Stimulated activated CD8-positive, alpha-beta memory T cell treated with anti-CD3 and anti-CD28 coated beads, Interleukin-12 subunit alpha, Interleukin-12 subunit beta, amount 100 ng/mL, for 4 hours (primary cell): Measurements from ENCODE around the gene RBKS.
A peak's percentile ranks its signal among the peaks of the same experiment; 100 is the strongest.
"Not testable (repeated sequence)": the region's sequence is repeated elsewhere in the genome, so short reads cannot be mapped to it uniquely, and the experiment has no call there.

ENCODE experiments used
- DNase-seq: peaks from one replicate; pipeline ENCODE4 v3.0.0-alpha.2; 2020; ENCODE audit warnings: low read depth

The RBKS gene

DNA sequence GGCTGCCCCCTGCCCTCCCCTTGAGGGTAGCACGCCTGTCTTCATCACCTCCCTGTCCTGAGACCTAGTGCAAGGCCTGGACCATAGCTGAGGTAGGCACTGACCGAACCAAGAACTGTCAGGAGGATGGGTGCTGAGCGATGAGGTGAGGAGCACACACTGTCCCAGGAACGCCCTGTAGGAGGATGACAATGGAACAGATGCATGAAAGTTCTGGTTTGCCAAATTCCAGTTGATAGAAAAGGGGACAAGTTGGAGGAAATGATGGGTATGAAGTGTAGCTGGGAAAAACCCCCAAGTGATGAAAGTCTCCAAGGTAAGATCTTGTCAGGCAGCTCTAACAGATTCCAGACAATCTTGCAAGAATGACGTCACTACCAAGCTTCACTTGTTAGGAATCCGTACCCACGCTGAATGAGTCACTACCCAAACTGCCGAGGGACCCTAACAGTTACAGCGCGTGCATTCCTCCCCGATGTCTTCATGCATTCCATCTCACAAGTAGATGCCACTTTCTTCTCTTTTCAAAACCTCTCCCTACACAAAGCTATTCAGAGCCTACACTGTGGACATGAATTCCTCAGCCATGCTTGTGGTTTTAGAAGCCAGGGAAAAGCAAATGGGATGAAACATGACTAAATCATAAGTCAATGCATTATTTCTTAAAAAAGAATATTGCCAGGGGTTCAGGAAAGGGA lies 91.1 kb downstream of the RBKS start:
- no peak for DNase-seq

DNA sequence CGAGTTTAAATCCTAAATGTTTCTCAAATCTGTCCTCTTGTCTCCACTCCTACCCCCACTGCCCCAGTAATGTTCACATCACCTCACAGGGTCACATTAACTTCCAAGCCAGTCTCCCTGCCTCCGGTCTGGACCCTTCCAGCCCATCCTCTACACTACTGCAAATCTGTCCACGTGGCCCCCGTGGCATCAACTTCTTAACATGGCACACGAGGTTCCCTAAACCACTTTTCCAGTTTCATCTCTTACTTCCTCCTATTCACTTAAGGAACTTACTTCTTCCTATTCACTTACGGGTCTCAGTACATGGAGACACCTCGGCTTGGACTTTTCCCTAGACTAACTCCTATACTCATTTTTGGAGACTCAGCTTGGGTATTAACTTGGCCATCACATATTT lies 91.7 kb downstream of the RBKS start:
- DNase-seq = no peak

DNA sequence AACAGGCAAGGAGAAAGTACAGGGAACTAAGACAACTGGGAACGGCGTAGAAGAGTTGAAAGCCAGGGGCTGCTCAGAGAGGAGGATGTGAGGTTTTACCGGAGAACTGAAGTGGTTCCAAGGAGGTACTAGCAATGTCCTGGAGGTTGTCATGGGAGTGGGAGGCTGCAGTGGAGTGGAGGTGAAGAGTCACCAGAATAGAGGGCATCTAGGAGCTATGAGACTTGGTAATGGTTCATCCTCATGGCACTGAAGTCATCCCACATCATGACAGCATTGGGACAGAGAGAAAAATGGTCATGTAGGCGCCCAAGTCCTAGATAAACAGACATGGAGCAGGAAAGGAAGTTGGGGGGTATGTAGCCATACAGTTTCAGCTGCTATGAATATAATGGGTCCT lies 92.3 kb downstream of the RBKS start:
- no peak for DNase-seq

DNA sequence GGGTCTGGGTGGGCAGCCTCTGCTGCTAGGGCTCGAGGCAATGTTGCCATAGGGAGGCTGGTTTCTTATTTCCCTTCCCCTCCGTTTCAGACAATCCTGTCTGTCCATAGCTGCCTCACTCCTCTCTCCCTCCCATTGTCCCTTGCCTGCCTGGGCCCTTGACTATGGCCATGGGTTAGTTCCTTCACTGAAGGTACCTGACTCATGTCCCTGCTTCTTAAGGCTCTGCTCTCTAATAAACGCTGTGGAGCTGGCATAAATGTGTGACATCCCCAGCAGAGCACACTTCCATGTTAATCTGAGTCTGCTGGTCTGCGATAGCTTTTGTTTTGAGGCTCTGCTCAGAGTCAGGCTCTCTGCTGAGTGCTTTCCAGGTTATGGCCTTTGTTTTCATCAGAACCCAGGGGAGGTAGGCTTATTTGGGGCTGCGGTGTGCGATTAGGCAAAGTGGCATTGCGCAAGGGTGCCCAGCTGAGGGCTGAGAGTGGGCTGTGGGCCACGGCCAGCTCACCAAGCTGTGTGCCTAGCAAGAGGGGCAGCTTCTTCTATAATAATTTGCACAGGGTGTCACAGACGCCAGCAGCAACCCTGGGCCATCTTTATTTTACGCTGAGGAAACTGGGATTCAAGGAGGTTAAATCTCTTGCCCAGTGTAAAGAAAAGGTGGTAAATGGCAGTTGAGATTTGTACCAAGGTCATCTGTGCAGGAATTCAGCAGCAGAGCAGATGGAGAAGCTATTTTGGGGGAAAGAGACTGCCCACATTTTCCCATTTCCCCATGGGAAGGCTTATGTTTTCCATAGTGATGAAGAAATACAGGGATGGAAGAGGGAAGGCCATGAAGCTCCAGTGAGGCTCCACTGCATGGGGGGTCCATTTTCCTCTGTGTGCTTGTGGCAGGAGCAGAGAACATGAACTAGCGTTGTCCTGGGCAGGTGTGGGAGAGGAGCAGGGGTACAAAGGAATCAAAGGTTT lies 93.1 kb downstream of the RBKS start:
- no peak for DNase-seq

DNA sequence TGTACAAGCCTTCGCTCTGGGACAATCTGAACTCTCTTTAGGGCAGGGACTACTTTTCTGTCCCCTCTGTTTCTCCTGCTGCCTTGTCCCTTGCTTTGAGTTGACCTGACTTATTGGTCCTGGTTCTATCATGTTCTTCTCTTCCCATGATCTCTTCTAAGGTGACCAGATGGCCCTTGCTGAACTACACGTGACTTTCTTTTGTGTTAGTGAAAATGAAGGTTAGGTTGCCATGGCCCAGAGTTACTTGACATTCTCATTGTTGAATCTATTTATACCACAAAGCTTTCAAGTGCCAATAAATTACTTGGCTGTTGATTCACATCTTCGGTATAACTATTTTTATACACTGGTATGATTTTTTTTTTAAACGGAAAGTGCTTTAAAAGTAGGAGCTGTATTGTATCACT lies 94.3 kb downstream of the RBKS start:
- DNase-seq = no peak

DNA sequence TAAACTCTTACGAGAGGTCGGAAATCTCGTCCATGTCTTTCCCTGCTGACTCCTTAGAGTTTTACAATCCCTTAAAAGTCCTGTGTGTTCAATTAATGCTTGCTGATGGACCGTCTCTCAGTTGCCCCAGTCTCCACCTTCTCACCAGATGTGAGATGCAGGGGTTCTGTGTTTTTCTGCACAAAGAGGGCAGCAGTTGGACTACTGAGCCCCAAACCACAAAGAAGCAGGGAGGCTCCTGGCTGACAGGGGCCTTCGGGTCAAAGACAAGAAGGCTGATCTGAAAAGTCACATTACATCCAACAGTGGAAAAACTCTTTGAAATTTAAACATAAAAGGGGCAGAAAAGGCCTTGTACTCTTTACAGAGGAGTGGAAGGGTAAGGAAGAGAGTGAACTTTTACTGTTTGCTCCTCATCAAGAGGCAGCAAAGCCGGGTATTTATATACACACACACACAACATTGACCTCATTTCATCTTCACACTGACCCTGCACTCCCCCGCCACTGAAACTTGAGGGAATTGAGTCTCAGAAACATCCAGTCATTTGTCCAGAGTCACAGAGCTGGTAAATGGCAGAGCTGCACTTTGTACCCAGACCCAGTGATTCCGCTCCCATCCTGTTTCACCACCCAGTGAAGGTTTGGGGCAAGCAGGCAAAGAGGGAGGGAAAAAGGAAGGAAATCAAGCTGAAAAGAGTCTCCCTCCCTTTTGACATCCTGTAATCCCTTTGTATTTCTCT lies 94.9 kb downstream of the RBKS start:
- DNase-seq = no peak

DNA sequence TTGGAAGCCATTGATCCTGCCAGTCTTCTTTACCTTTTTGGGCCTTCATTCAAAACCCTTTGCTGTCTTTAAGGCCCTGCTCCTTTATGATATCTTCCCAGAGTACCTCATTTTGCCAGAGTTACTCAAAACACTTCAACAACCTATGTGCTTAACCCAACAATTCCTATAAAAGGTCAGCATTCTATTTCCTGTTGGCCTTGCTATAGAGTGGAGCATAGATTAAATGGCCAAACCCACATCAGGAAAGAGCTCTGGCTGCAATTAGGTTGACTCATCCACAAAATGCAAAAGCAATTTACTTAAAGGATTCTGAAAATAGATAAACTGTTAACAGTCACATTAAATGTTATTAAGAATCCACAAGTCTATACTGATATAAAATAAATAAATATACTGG lies 97.4 kb downstream of the RBKS start:
- DNase-seq = no peak

DNA sequence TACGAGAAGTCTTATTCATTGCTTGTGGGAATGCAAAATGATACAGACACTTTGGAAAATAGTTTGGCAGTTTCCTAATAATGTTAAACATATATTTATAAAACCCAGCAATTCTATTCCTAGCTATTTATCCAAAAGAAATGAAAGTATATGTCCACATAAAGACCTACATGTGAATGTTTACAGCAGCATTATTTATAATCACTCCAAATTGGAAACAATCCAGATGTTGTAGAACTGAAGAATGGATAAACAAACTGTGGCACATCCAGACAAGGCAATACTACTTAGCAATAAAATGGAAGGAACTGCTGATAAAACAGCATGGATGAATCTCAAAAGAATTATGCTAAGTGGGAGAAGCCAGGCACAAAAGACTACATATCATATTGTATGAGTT lies 99.4 kb downstream of the RBKS start:
- no peak for DNase-seq

DNA sequence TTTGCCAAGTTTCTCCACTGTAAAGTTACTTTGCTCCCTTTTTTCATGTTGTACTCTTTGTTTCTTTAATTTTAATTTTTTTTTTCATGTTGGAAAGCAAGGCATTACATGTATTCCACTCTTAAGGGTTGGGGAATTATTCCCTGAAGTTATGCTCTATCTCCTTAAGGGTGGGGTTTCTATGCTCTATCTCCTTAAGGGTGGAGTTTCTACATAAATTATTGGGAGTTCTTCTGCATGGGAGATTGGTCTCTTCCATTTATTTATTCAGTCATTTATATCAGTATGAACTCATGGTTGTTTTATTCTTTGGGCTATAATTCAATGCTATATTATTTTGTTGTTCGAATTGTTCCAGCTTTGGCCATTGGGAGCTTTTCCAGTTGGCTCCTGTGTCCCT lies 107.5 kb downstream of the RBKS start:
- no peak for DNase-seq

DNA sequence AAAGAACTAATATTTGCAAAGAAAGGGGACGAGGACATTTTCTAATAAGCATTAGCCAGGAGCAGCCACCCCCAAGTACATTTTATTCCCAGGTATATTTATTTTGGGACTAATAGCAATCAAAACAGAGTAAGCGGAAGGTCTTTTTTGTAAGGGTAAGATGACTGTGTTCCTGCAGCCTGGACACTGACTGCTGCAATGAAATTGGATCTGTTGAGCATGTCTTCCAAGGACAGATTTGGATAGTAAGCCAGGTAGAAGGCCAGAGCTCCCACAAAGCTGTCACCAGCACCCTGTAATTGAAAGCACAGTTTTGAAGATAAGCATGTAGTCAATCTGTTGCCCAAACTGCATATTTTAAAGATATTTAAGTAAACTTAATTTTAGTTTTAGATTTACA lies 108.7 kb downstream of the RBKS start:
- no peak for DNase-seq

DNA sequence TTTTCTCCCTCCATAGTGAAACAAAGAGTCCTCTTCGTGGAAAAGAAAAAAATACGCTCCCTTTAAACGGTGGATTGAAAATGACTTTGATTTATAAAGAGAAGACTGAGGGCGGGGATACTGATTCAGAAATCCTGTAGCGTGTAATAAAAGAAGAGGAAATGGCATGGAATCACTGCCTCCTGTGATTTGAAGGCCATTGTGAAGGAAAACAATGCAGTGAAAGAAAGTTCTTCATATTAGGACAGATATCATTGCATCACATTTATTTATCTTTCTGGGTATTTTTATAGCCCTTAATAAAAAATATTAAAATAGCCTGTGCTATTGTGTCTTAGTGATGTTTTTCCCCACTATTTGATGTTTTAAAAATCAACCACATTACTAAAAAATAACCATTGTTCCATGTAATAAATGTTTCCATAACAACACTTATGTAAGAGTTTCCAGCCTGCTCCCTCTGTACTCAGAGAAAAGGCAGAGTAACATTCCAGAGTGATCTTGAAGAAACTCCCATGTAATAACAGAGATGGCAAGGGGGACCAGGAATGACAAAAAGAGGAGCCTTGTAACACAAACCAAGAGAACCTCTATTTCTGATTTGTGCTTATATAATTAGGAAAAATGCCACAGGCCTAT lies 110.7 kb downstream of the RBKS start:
- no peak for DNase-seq

DNA sequence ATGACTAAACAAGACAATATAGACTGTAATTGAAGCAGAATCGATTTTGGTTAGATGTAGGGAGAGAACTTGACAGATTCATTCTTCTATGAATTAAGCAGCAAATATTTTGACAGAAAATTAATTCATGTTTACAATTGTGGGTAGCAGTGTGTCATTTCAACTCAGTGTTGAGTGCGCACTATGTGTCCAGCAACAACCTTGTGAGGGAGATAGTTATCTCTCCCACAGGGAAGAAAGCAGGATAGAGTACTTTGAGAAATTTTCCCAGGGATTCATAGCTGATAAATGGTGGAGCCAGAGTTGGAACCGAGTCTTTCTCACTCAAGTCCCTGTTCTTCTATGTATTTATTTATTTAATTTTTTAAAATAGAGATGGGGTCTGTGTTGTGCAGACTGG lies 113.5 kb downstream of the RBKS start:
- no peak for DNase-seq

DNA sequence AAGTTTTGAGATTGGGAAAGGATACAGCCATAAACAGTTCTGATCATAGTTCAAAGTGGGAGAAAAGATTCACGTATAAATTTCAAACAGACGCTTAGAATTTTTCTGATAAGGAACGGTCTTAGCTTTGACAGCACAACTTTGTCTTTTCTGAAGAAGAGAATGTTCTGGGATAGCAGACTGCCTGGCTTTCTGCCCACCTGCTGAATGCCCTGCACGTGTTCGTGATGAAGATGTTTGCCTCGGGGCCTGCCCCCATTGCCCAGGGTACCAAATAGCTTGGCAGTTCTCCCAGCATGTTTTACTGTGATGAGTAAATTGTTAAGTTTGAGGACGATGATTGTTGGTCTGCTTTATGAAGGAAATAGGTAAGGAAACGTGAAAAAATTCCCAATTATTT lies 114.1 kb downstream of the RBKS start:
- DNase-seq = no peak

DNA sequence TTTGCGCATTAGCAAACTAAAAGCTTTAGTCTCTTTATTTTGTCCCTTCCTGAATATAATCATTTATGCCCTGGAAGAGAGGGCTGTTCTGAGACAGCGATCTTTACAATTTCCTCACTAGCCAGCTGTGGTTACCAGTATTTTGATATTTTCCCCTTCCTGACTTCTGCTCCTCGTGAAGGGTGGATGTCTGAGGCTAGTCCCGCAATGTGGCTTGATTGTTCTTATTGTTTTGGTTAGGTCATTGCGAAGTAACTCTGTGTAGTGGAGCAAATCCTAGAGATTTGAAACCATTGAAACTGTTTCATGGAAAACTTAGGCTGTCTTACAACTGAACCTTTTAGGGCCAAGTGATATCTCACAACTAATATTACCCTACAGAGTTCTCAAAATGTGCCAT lies 116.2 kb downstream of the RBKS start:
- no peak for DNase-seq

DNA sequence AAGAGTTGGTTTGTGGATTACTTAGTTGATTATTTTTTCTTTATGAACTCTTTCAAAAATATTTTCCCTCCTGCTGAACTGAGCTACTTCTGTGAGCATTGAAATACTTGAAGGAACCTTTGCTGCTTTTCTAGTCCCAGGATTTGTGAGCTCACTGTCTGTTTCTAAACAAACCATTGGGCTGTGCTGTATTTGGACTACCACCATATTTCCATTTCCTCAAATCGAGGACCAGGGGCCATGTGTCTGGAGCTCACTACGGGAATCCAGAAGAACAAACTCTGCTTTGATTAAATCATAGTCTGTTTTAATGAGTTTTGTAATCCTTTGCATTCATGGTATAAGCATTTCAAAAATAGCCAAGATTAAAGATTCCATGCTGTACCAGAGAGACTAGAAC lies 117.4 kb downstream of the RBKS start:
- no peak for DNase-seq

DNA sequence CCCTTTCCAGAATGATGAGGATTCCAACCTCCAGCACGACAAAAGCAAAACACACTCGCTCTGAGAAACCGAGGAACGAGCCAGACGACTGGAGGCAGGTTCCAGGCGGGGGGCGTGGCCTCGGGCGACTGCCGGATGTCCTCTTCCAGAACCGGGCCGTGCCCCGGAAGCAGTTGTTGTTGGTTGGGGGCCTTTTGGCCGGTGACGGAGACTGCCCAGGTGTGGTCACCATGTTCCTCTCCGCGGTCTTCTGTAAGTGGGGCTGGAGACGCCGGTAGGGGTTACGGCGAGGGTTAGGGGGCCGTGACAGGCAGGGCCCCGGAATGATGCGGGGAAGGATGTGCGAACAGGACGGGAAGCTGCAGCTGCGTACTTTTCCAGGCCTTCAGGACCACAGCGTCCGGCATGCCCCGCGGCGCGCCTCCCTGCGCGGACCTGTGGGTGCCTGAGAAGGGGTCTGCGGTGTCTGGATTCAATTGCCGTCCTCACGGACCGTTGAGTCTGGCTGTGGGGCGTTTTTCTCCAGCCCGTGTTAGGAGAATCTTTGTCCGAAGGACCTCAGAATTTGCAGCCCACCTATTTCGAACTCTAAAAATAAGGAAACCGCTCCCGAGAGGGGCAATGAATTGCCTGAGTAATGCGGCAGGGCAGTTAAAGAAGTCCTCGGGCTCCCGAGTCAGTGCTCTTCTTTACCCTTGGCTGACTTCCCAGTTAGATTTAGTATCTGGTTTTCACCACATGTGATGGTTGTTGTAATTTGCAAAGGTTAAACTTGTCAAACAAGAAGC lies 118.4 kb downstream of the RBKS start, which contains the start of gene MRPL33:
Gene MRPL33, plus strand, starts transcription at position 172 of the 788 bp plus-strand sequence. Its CDS starts 59 bp downstream, at position 231.
- DNase-seq = peak; percentile 81

DNA sequence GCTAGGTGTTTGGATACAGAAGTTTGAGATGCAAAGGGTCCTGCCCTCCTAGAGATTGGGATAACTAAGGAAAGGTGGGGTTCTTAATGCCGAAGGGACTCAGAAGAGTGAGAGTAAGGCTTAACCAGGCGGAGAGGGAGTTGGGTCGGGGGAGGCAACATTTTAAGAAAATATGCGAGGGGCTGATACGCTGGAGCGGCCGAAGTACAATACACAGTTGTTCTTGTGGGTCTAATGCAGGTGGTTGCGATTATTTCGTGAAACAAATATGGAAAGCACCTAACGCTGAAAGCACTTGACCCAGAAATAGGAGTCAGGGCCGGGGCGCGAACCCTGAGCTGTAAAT lies 119.0 kb downstream of the RBKS start:
- no peak for DNase-seq

DNA sequence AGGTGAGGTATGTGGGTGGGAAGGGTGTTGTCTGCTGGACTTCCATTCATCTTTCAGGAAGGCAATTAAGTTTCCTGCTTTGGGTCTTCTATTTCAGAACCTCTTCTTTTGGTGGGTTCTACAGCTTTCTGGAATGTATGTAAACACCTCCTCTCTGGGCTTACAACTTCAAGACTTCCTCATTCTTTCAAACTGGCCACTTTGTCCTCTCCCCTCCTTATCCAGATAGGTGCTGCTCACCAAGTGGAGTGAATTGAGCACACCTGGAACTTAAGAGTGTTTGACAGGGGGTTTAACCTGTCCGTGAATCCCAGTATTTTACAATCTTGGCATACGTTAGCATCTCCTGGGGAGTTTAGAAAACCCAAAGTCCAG lies 123.9 kb downstream of the RBKS start:
- DNase-seq = no peak

DNA sequence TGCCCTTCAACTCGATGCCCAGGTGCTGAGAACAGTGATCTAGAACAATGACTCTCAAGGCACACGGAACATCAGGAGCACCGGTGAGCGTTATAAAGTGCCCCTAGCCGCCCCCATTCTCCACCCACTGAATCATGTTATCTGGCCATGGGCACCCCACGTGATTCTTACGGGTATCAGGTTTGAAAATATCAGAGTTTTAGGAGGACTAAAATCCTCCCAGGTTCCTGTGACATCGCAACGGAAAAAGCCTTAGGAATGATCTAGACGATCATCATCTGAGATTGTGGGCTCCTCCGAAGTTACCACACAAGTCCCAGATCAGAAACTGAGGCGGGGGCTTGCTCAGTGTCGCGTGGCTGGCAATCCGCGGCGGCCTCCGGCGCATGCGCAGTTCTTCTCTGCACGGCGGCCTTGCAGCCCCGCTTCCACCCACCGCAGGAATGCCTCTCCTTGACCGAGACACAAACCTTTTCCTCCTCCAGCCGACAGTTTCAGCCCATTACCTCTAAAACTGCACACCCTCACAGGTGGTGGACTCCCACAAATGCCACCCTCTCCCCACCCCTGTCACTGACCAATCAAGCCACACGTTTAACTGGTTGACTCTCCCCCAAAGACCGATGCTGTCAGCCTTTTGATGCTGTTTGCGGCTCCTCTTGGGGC lies 124.4 kb downstream of the RBKS start:
- DNase-seq = peak; percentile 13

DNA sequence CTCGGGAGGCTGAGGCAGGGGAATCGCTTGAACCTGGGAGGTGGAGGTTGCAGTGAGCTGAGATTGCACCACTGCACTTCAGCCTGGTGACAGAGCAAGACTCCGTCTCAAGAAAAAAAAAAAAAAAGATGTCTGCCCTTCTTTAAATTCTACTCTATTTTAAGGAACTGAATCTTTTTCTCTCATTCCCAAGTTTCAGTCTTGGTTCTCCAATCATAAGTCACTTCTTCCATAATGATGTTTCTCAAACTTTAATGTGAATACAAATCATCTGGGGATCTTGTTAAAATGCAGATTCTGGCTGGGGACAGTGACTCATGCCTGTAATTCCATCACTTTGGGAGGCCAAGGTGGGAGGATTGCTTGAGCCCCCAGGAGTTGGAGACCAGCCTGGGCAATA lies 125.7 kb downstream of the RBKS start:
- not testable (repeated sequence) for DNase-seq

DNA sequence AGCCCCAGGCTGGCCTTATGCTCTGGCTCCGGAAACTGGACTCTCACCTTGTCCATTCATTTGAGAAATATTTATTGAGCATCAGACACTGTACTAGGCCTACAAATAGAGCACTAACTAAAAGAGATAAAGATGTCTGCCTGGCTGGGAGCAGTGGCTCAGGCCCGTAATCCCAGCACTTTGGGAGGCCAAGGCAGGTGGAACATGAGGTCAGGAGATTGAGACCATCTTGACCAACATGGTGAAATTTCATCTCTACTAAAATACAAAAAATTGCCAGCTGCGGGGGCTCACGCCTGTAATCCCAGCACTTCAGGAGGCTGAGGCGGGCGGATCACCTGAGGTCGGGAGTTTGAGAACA lies 126.3 kb downstream of the RBKS start:
- DNase-seq = no peak
